Stimulated activated naive CD8-positive, alpha-beta T cell treated with anti-CD3 and anti-CD28 coated beads, Interleukin-15, amount 100 ng/mL, for 72 hours (primary cell): ENCODE data around the gene TTC12.
A peak's percentile ranks its signal among the peaks of the same experiment; 100 is the strongest.

ENCODE experiments used
- ATAC-seq: fragments of 150-1000 bp; cut with Tn5 transposase; 2 replicates; pipeline ENCODE4 v1.10.0; 2021; ENCODE audit warnings: mild to moderate bottlenecking, moderate library complexity
- DNase-seq, 2 donors: peaks; one replicate each; pipeline ENCODE4 v3.0.0; 2021 to 2022
- H3K27ac Mint-ChIP-seq, 2 donors: one replicate each; pipeline ENCODE4 v1.8.0; 2022; ENCODE audit warnings: mild to moderate bottlenecking in 2 of 2, mixed read lengths in 2 of 2, moderate library complexity in 2 of 2
- H3K27me3 Mint-ChIP-seq: one replicate; pipeline ENCODE4 v1.8.0; 2022; ENCODE audit warnings: mixed read lengths
- H3K4me1 Mint-ChIP-seq: one replicate; pipeline ENCODE4 v1.8.0; 2022; ENCODE audit warnings: mild to moderate bottlenecking, mixed read lengths
- H3K4me3 Mint-ChIP-seq, 2 donors: one replicate each; pipeline ENCODE4 v1.8.0; 2022; ENCODE audit warnings: mild to moderate bottlenecking in 2 of 2, mixed read lengths in 2 of 2, moderate library complexity in 1 of 2
- H3K9me3 Mint-ChIP-seq, 2 donors: one replicate each; pipeline ENCODE4 v1.8.0; 2022; ENCODE audit warnings: mixed read lengths in 2 of 2

The TTC12 gene

DNA sequence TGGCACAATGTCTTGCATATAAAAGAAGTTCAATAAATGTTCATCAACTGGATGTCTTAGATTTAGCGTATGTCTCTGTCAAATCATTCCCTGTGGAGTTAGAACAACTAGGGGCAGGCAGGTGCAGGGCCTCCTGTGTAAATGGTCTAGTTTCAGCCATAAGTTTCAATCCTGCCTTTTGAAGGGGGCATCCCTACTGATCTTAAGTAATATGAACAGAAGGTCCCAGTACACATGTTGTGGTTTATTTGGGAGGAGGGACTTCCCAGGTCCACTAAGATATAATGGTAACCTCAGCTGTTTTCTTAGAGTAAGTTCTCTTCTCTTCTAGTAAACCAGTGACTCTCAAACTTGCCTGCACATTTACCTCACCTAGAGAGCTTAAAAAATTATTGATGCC is 19.8 kb downstream of the TTC12 start:
- no peak for DNase-seq
- no peaks in the 10 kb centered on the region for H3K27me3 Mint-ChIP-seq
- no peak overlapping the region for H3K4me3 Mint-ChIP-seq
- peak; percentile 57 for ATAC-seq
- peaks cover 12% of the 10 kb centered on the region for H3K4me1 Mint-ChIP-seq
- no peak overlapping the region for H3K27ac Mint-ChIP-seq
- no peaks in the 10 kb centered on the region for H3K9me3 Mint-ChIP-seq

DNA sequence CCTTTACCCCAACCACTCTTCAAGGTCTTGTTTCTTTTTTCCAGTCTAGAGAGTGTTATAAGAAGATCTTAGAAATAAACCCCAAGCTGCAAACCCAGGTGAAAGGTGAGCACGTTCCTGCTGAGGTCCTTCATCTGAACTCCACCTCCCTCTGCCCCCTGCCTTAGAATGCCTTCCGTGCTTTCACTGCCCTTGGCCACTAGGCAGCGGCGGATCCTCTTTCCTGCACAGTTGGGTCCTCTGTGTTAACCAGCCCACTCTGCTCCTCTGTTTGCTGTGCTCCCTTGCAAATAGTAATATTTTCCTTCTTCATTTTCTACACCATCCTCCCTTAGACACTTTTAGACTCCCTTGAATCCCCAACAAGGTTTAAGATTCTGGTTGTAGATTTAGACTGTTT is 24.3 kb downstream of the TTC12 start:
- H3K27me3 Mint-ChIP-seq, result no peaks in the 10 kb centered on the region
- H3K27ac Mint-ChIP-seq, result no peak overlapping the region
- no peak for DNase-seq
- no peak for ATAC-seq
- no peaks in the 10 kb centered on the region for H3K4me1 Mint-ChIP-seq
- H3K9me3 Mint-ChIP-seq, result no peaks in the 10 kb centered on the region
- no peak overlapping the region for H3K4me3 Mint-ChIP-seq

DNA sequence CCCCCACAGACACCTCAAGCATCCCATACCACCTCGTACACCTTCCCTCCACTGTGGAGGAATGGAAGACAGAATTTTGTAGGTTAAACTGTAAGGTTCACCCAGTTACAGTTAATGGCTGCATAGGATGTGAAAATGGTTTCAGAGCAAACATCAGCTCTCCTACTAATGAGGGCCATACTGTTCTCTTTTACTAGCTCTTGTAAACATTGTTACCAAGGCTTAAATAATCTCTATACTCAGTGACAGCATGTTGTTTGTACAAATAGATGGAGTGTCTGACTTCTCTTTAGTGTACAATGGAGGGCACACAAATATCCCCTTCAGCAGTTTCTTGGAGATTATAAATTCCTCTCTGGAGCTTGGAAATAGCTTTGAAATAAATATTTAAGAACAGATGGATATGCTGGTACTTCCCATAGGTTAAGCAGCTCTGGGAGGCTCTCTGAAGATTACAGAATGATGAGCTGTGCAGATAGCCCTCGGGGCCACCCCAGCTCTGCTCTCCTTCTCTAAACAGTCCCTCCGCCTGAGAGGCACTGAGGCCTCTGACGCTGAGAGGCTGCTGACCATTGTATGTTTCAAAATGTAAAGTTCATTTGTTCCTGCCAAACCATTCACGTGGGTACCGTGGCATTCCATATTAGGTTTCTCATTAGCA is 25.7 kb downstream of the TTC12 start:
- Mint-ChIP-seq H3K4me1 (no peaks in the 10 kb centered on the region), H3K27ac (no peak overlapping the region), H3K27me3 (no peaks in the 10 kb centered on the region), H3K9me3 (no peaks in the 10 kb centered on the region), H3K4me3 (no peak overlapping the region)
- ATAC-seq (no peak), DNase-seq (no peak)

- Mint-ChIP-seq H3K4me3 (no peak overlapping the region), H3K27ac (no peak overlapping the region), H3K9me3 (no peaks in the 10 kb centered on the region), H3K4me1 (no peaks in the 10 kb centered on the region), H3K27me3 (no peaks in the 10 kb centered on the region)
- ATAC-seq, result no peak
- DNase-seq, result no peak
Measured at GRCh38 chr11:113341388-113342165, 27.2 kb downstream of the TTC12 start.

- Mint-ChIP-seq H3K27me3 (no peaks in the 10 kb centered on the region), H3K4me3 (no peak overlapping the region), H3K4me1 (no peaks in the 10 kb centered on the region), H3K27ac (no peak overlapping the region), H3K9me3 (no peaks in the 10 kb centered on the region)
- DNase-seq, result no peak
- ATAC-seq, result no peak
Measured at GRCh38 chr11:113345978-113346377, 31.6 kb downstream of the TTC12 start.

- no peak for ATAC-seq
Measured at GRCh38 chr11:113349528-113349927, 35.1 kb downstream of the TTC12 start.

DNA sequence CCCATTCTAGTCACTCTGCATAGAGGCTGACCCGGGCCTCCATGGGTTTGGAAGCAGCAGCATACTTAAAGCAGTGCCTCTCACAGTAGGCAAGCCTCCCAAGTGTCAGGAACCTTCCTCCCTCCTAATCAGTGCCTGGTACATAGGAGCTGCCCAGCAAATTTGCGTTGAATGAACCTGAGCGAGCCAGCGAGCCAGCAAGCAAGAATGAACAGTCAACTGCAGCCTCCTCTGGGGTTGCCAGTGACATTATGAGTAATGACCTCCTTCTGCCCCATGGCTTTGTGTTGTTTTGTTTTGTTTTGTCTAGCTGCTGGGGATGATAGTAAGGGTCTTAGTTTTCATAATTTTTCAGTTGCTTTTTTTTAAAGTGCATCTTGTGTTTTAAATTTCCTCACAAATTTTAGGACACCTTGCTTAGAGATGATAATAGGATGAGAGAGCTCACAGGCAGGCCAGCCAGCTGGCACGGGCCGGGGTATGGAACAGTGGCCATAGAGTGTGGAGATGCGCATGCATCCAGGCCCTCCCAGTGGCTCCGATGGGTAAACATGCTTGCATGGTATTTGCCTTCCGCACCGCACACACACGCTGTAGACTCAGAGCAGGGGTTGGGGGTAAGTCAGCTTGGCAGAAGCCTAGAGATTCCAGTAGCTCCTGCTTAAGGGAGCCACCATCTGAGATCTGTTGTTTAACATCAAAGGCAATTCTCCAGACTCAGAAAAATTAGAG is 36.1 kb downstream of the TTC12 start:
- ATAC-seq (no peak), DNase-seq (no peak)
- Mint-ChIP-seq H3K4me1 (no peaks in the 10 kb centered on the region), H3K9me3 (peaks cover 12 to 14% of the 10 kb centered on the region in 2 donors), H3K27me3 (no peaks in the 10 kb centered on the region), H3K4me3 (no peak overlapping the region), H3K27ac (no peak overlapping the region)

More at GRCh38 chr11:113349528-113349927, 35.1 kb downstream of the TTC12 start:
- Mint-ChIP-seq H3K27me3 (no peaks in the 10 kb centered on the region), H3K9me3 (peaks cover 6 to 7% of the 10 kb centered on the region in 2 donors), H3K4me1 (no peaks in the 10 kb centered on the region), H3K27ac (no peak overlapping the region), H3K4me3 (no peak overlapping the region)
- DNase-seq, result no peak

- DNase-seq (no peak), ATAC-seq (no peak)
- Mint-ChIP-seq H3K4me1 (no peaks in the 10 kb centered on the region), H3K4me3 (no peak overlapping the region), H3K27ac (peak overlapping the region in 1 of 2 donors; percentile 29), H3K27me3 (no peaks in the 10 kb centered on the region), H3K9me3 (peaks cover 16 to 20% of the 10 kb centered on the region in 2 donors)
Measured at GRCh38 chr11:113351068-113351450, 36.7 kb downstream of the TTC12 start.

GRCh38 chr11:113351480-113351879 is 37.1 kb downstream of the TTC12 start:
- H3K9me3 Mint-ChIP-seq, result peaks cover 18 to 24% of the 10 kb centered on the region in 2 donors
- H3K4me3 Mint-ChIP-seq, result no peak overlapping the region
- H3K4me1 Mint-ChIP-seq, result no peaks in the 10 kb centered on the region
- H3K27me3 Mint-ChIP-seq, result no peaks in the 10 kb centered on the region
- ATAC-seq (no peak), DNase-seq (no peak)
- H3K27ac Mint-ChIP-seq, result no peak overlapping the region

GRCh38 chr11:113356203-113356602 is 41.8 kb downstream of the TTC12 start:
- no peaks in the 10 kb centered on the region for H3K4me1 Mint-ChIP-seq
- no peak for DNase-seq
- no peak overlapping the region for H3K4me3 Mint-ChIP-seq
- no peak overlapping the region for H3K27ac Mint-ChIP-seq
- H3K9me3 Mint-ChIP-seq, result peaks cover 18 to 33% of the 10 kb centered on the region in 2 donors
- no peaks in the 10 kb centered on the region for H3K27me3 Mint-ChIP-seq
- ATAC-seq, result no peak

DNA sequence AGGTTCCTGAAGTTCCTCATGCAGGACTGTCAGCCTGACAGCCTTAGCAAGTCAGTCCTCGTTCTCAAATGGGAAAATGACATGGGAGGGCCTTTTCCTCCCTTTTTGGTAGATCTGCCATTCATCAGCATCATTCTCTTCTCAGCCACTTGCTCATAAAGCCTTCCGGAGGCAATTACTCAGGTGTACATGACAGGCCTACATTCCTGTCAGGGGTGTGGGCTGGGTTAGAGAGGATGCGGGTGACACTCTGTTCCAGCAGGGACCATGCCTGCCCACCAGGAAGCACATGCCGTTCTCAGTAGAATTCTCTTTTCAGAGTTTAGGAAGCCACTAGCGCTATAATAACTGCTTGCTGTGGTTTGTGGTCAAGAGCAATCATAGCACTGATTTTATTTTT is 49.0 kb downstream of the TTC12 start:
- Mint-ChIP-seq H3K4me3 (no peak overlapping the region), H3K4me1 (peaks cover 32% of the 10 kb centered on the region), H3K27ac (no peak overlapping the region), H3K9me3 (no peaks in the 10 kb centered on the region), H3K27me3 (no peaks in the 10 kb centered on the region)
- DNase-seq, result no peak
- ATAC-seq, result peak; percentile 47

- H3K9me3 Mint-ChIP-seq, result no peaks in the 10 kb centered on the region
- no peaks in the 10 kb centered on the region for H3K27me3 Mint-ChIP-seq
- ATAC-seq (no peak), DNase-seq (no peak)
- peaks cover 32% of the 10 kb centered on the region for H3K4me1 Mint-ChIP-seq
- no peak overlapping the region for H3K4me3 Mint-ChIP-seq
- no peak overlapping the region for H3K27ac Mint-ChIP-seq
Measured at GRCh38 chr11:113363996-113364641, 49.7 kb downstream of the TTC12 start.

DNA sequence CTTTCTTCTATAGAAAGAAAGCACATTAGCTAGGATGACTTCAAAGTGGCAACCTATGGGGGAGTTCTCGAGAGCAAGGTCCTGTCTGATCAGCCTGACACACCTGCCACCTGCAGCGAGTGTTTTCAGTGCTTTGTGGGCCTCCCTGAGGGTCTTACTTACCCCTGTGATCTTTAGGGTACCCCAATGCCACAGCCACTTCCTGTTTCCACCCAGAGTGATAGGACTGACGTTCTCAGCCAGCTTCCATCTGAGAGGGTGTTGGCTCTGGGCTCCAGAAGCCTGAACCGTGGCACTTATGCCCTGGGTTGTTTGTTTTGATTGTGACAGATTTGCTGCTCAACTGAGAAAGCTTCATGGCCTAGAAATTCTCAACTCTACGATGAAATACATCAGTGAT is 51.5 kb downstream of the TTC12 start:
- Mint-ChIP-seq H3K27ac (peak overlapping the region in 1 of 2 donors; percentile 57), H3K4me1 (peaks cover 32% of the 10 kb centered on the region), H3K9me3 (no peaks in the 10 kb centered on the region), H3K4me3 (no peak overlapping the region), H3K27me3 (no peaks in the 10 kb centered on the region)
- ATAC-seq, result peak; percentile 49
- DNase-seq, result no peak

DNA sequence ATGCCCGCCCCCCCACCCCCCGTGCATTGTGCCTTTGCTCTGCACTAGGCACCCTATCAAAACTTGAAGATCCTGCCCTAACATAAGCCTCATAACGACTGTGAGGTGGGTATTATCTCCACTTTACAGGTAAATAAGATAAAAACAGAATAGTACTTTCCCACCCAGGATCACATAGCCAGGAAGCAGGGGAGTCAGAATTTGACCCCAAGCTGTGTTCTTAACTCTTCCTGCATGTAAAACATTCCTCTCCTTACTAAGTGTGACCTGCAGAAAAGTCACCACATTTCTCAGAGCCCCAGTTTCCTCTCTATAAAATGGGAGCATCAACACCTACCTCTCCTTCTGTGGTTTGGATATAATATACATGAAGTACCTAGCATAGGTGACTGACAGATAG is 55.0 kb downstream of the TTC12 start:
- no peaks in the 10 kb centered on the region for H3K9me3 Mint-ChIP-seq
- no peak overlapping the region for H3K27ac Mint-ChIP-seq
- ATAC-seq, result no peak
- peaks cover 20% of the 10 kb centered on the region for H3K4me1 Mint-ChIP-seq
- no peaks in the 10 kb centered on the region for H3K27me3 Mint-ChIP-seq
- no peak overlapping the region for H3K4me3 Mint-ChIP-seq
- DNase-seq, result no peak

DNA sequence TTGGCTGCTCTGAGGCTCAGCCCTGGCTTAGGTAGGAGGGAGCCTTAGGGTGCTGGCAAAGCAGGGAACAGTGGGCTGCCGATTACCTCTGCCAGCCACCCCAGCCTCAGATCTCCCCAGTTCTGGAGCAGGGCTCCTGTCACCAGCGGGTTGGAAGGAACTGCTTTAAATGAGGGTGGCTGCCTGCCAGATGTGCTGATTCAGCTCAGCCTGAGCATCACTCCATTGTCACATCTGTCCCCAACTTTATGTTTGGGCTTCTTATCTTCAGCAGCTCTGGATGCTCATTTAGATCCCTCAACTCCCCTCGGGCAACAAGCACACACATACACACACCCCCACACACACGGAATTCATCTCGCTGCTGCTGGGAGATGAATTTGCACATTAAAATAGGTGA is 56.3 kb downstream of the TTC12 start:
- Mint-ChIP-seq H3K4me1 (peaks cover 11% of the 10 kb centered on the region), H3K9me3 (no peaks in the 10 kb centered on the region), H3K27ac (no peak overlapping the region), H3K27me3 (no peaks in the 10 kb centered on the region), H3K4me3 (no peak overlapping the region)
- no peak for ATAC-seq
- no peak for DNase-seq

DNA sequence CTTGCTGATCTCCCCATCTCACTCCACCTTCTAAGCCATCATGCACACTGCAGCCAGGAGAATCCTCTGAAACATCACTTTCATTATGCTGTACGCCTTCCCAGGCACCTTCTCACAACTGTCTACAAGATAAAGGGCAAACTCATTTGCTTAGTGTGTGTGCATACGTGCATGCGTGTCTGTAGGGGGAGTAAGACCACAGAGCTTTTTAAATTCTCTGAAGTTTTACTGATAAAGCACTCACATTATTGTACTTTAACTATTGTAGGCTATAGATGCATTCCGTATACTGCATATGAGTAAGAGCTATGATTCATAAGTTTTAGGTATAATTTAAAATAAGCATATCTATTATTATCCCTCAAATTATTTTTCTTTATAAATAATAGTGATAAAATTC is 57.9 kb downstream of the TTC12 start:
- Mint-ChIP-seq H3K4me3 (no peak overlapping the region), H3K27me3 (no peaks in the 10 kb centered on the region), H3K4me1 (no peaks in the 10 kb centered on the region), H3K27ac (no peak overlapping the region), H3K9me3 (no peaks in the 10 kb centered on the region)
- DNase-seq (no peak), ATAC-seq (no peak)
